Psoas muscle (tissue), 8 donors: ENCODE results near the gene SREBF1. TPM values are rescaled to one million over a fixed set of nuclear protein-coding genes. Genes with fewer than 3 reads are reported as not detected.

Experiments
- ATAC-seq, 4 donors: fragments of 200-7000 bp; cut with Tn5 transposase; one replicate each; pipeline ENCODE4 v1.9.1; 2020; ENCODE audit warnings: moderate library complexity in 3 of 4, mild to moderate bottlenecking in 2 of 4
- DNase-seq, 2 donors: peaks; one replicate each; pipeline ENCODE4 v3.0.0-alpha.2; 2020
- H3K27ac ChIP-seq: fragments of 200-600 bp; one replicate; pipeline ENCODE4 v1.8.0; 2022
- H3K27me3 ChIP-seq, 3 donors: fragments of 200-600 bp in 1 of 3; one replicate each; pipeline versions ENCODE4 v1.6.1 to v1.8.0; 2013 to 2022; ENCODE audit warnings: low read length in 2 of 3, mild to moderate bottlenecking in 2 of 3, moderate library complexity in 1 of 3; ENCODE audit not compliant: insufficient read depth in 3 of 3
- H3K36me3 ChIP-seq, 2 donors: fragments of 200-600 bp in 1 of 2; one replicate each; pipeline versions ENCODE4 v1.6.1 to v1.8.0; 2013 to 2022; ENCODE audit warnings: low read depth in 1 of 2, mild to moderate bottlenecking in 1 of 2, moderate library complexity in 1 of 2; ENCODE audit not compliant: insufficient read depth in 1 of 2
- H3K4me1 ChIP-seq: fragments of 200-600 bp; one replicate; pipeline ENCODE4 v1.8.0; 2022
- H3K4me3 ChIP-seq: fragments of 200-600 bp; one replicate; pipeline ENCODE4 v1.8.0; 2022; ENCODE audit warnings: mild to moderate bottlenecking
- H3K9me3 ChIP-seq: fragments of 200-600 bp; one replicate; pipeline ENCODE4 v1.8.0; 2022
- WGBS, 3 donors: extraction: QIAGEN DNeasy Blood & Tissue Kit; methylation state at CpG; one replicate each; pipeline versions ENCODE4 v1.1.6 to v1.1.7; 2013; 5-methylcytosine and 5-hydroxymethylcytosine counted together
- intact Hi-C, 2 donors: fragments of 100-400 bp; cut with DNase I; formaldehyde crosslinking; loops; one replicate each; pipeline versions ENCODE4 v1.11.0 to v1.14.2; 2022
- polyA plus RNA-seq, 3 donors: library from polyadenylated mRNA; stranded (reverse); fragments of 200-250 nt; gene quantifications; one replicate each; pipeline ENCODE4 v1.2.3, GENCODE V29; 2013
- total RNA-seq, 4 donors: library from RNA; stranded (reverse); fragmentation: NEBNext Ultra II Directional in 2 of 4; extraction: Animal tissue kit (Norgen Biotek cat#: 25700) in 2 of 4; gene quantifications; one replicate each; pipeline versions ENCODE4 v1.2.1 to v1.2.4, GENCODE V29; 2021 to 2023
- TF ChIP-seq, protein P1 (sequence below): fragments of 200-600 bp; IDR thresholded peaks from one replicate; pipeline ENCODE4 v1.8.0; 2022; ENCODE audit warnings: antibody characterized with exemption
- donor health status: healthy with polysubstance abuse.
- donor health status: DM: no; HTN: no; CAD: no; lungs with moderate emphysema.
- donor health status: Bipolar disorder and iron deficiency.
- donor health status: healthy.
- donor health status: DM: yes; HTN: yes; CAD: no.
- donor health status: DM: no; HTN: no; CAD: no.
- donor health status: DM: no; HTN: no; CAD: no.
- donor health status: DM: yes; HTN: yes; CAD: no.

Gene SREBF1
- total and polyA plus RNA-seq, 7 donors: 6.2 to 43.0 (median 19.2) TPM

DNA sequence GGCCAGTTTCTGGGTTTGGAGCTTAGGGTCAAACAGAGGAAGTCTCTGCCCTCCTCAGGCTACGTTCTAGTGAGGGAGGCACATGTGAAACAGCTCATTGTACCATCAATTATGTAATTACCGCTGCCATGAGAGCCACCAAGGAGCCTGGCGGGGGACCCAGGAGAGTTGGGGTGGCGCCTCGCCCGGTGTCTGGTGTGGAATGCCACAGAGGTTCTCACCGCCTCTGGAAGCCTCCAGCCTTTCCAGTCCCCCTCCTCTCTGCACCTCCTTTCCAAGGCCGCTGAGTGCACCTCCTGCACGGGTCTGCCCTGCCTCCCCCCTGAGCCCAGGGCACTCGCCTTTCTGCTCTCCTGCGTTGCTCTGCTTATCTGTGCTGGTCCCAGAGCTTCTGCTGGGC is 51.4 kb downstream of the SREBF1 start:
- Histone ChIP-seq H3K36me3 (no peaks in the 10 kb centered on the region), H3K4me3 (no peak overlapping the region), H3K27me3 (no peaks in the 10 kb centered on the region), H3K4me1 (peaks cover 35% of the 10 kb centered on the region), H3K9me3 (no peaks in the 10 kb centered on the region), H3K27ac (peak overlapping the region; percentile 88)
- 49 to 65% (median 53%) methylated on average over 10 to 11 of the region's 11 CpGs for WGBS, 3 donors
- TF ChIP-seq, protein P1, sequence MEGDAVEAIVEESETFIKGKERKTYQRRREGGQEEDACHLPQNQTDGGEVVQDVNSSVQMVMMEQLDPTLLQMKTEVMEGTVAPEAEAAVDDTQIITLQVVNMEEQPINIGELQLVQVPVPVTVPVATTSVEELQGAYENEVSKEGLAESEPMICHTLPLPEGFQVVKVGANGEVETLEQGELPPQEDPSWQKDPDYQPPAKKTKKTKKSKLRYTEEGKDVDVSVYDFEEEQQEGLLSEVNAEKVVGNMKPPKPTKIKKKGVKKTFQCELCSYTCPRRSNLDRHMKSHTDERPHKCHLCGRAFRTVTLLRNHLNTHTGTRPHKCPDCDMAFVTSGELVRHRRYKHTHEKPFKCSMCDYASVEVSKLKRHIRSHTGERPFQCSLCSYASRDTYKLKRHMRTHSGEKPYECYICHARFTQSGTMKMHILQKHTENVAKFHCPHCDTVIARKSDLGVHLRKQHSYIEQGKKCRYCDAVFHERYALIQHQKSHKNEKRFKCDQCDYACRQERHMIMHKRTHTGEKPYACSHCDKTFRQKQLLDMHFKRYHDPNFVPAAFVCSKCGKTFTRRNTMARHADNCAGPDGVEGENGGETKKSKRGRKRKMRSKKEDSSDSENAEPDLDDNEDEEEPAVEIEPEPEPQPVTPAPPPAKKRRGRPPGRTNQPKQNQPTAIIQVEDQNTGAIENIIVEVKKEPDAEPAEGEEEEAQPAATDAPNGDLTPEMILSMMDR: no peak
- no peak for ATAC-seq
- DNase-seq: peak; percentile 17 to 35
- intact Hi-C loops: no loop called here

DNA sequence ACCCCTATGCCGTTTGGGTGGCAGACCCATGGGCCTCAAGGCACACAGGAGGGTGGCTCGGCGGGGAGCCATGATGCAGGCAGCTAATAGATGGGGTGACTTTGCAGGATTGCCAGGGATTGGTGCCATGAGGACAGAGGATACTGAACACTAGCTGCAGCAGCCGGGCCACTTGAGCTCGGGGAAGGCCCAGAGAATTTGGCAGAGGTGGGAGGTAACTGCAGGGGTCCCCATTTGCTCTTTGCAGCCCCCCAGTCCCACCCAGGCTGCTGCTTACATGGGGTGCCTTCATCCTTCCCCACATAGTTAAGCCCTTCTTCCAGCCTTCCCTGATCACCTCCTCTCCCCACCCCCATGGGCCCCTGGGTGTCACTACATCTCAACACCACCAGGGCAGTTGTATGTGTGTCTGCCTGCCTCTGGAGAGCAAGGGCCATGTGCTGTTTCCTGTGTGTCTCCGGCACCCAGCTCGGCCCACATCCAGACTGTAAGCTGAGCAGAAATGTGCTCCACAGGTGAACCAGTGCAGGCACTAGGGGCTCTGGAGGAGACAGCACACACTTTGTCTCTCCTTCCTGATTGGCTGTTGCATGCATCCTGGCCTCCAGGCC is 52.0 kb downstream of the SREBF1 start:
- Histone ChIP-seq H3K9me3 (no peaks in the 10 kb centered on the region), H3K27ac (peak overlapping the region; percentile 88), H3K27me3 (no peaks in the 10 kb centered on the region), H3K36me3 (no peaks in the 10 kb centered on the region), H3K4me1 (peaks cover 31% of the 10 kb centered on the region), H3K4me3 (peak overlapping the region; percentile 72)
- TF ChIP-seq, protein P1: peak; percentile 36
- intact Hi-C loops: no loop called here
- DNase-seq (peak in 1 of 2 donors; percentile 27), ATAC-seq (peak; percentile 21 to 39 (median 29))
- WGBS, 3 donors: 27 to 36% (median 27%) methylated on average over 7 of the region's 7 CpGs

DNA sequence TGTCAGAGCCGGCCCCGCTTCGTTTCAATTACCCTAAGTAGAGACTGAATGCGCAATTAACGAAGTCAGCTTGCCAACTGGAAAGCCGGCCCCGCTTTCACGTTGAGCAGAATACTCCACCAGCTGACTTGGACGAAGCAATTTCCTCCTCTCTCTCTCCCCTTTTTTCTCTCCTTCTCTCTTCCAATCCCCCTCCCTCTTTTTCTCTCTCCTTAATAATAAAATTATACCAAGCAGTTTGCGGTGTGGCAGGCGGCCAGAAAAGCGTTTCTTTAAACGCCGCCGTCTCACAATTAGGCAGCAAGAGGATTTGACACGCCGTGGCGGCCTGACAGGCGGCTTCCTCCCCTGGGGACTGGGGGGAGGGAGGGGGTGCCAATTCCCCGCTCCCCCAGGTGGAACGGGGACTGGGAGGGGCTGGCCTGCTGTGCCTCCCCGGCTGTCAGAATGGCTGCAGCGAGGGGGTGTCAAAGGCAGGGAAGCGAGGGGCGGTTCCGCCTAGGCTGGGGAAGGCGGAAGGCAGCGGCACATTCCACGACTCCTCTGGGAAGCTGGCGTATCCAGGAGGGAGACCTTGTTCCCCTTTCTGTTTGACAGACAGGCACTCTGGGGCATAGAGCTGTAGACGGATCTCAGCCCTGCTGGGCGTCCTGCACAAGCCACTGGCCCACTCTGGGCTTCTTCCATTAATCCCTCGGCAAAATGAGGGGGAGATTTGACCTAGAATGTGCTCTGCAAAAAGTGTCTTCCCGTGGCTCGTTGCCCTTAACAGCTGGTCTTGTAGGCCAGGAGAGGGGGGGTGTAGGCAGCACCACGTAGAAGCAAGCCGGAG is 52.7 kb downstream of the SREBF1 start:
- peaks cover 31% of the 10 kb centered on the region for H3K4me1 ChIP-seq
- no peaks in the 10 kb centered on the region for H3K36me3 ChIP-seq
- peak overlapping the region; percentile 72 for H3K4me3 ChIP-seq
- 2 to 4% (median 4%) methylated on average over 35 to 37 of the region's 37 CpGs for WGBS, 3 donors
- peak in 2 of 4 donors; percentile 5 to 6 for ATAC-seq
- H3K9me3 ChIP-seq: no peaks in the 10 kb centered on the region
- intact Hi-C loops: loop anchor here in 1 of 2 donors (2.0 kb wide), 1 partner anchor 89 kb away; no protein-coding TSS in a partner anchor
- TF ChIP-seq, protein P1: no peak
- H3K27me3 ChIP-seq: no peaks in the 10 kb centered on the region
- DNase-seq: peak; percentile 49 to 72
- peak overlapping the region; percentile 88 for H3K27ac ChIP-seq

DNA sequence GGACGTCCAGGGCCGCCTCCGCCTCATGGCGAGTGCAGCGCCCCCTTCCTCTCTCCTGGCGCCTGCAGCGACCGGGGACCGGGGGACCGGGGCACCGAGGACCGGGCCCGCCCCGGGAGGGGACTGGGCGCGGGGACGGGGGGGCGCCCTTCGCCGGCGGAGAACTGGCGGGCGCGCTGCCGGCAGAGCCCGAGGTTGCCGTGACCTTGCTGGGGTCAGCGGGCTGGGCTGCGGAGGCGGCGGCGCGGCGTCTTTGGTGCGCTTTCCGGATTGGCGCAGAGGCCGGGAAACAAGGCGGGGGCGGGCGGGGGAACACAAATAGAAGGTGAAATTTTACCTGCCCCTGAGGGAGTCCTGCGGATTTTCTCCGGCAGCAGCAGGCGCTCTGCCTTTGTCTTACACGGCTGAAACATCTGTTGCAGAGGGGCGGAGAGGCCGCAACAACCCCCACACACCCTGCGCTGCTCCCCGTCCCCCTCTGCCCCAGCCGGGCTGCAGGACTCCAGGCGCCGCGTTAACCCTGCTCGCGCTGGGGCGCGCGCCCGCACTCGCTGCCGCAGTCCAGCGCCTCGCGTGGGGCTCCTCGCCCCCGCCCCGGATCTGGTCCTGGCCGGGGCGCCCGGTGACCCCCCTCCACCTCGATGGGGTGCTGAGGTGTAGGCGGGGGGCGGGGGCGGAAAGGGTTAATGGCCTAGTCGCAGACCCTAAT is 53.5 kb downstream of the SREBF1 start:
- Histone ChIP-seq H3K36me3 (no peaks in the 10 kb centered on the region), H3K4me3 (peak overlapping the region; percentile 72), H3K27me3 (no peaks in the 10 kb centered on the region), H3K9me3 (no peaks in the 10 kb centered on the region), H3K4me1 (peaks cover 33% of the 10 kb centered on the region), H3K27ac (peak overlapping the region; percentile 88)
- TF ChIP-seq, protein P1: peak; percentile 17
- WGBS, 3 donors: 0 to 2% (median 1%) methylated on average over 50 to 75 of the region's 75 CpGs
- ATAC-seq: peak; percentile 64 to 69 (median 68)
- intact Hi-C loops: loop anchor here in 1 of 2 donors (2.0 kb wide), 1 partner anchor 88 kb away; no protein-coding TSS in a partner anchor
- DNase-seq: peak; percentile 76 to 85
